PC-9 (cell line): ENCODE results near the gene RASAL3. TPM values are rescaled to one million over a fixed set of nuclear protein-coding genes. Genes with fewer than 3 reads are reported as not detected.

Source experiments
- BruUV-seq: library from RNA; stranded (reverse); fragments of 400-500 nt; replicated peaks from 2 replicates; lab custom pipeline; 2021; lab: Mats Ljungman, UMichigan
- CTCF ChIA-PET: fragments of 300-600 bp; sonication (Branson Sonifier 250); formaldehyde crosslinking; loops from one replicate; lab custom pipeline; 2022; ENCODE audit warnings: antibody characterized with exemption; lab: Charles Lee
- POLR2A ChIA-PET: fragments of 300-600 bp; sonication (Branson Sonifier 250); formaldehyde crosslinking; loops from one replicate; lab custom pipeline; 2022; ENCODE audit warnings: antibody characterized with exemption; ENCODE audit not compliant: unreplicated experiment; lab: Charles Lee
- DNase-seq, 2 experiments: peaks; one replicate each; pipeline versions ENCODE4 v3.0.0 to v3.0.0-alpha.2; 2015 to 2022; ENCODE audit warnings: mixed read lengths in 1 of 2
- H2AFZ ChIP-seq: fragments of 200-600 bp; sonication (generic); 2 replicates; pipeline ENCODE4 v1.8.1; 2017; ENCODE audit warnings: antibody characterized with exemption
- H3F3A ChIP-seq: fragments of 200-600 bp; sonication (generic); 2 replicates; pipeline ENCODE4 v1.8.1; 2017; ENCODE audit warnings: antibody characterized with exemption, mild to moderate bottlenecking, low read depth; ENCODE audit not compliant: insufficient read depth
- H3K27ac ChIP-seq: fragments of 200-600 bp; sonication (generic); 2 replicates; pipeline ENCODE4 v1.6.1; 2016; ENCODE audit warnings: mixed run types
- H3K27me3 ChIP-seq: fragments of 200-600 bp; sonication (generic); 2 replicates; pipeline ENCODE4 v1.6.1; 2016; ENCODE audit warnings: low read depth, mixed run types; ENCODE audit not compliant: insufficient read depth
- H3K36me3 ChIP-seq: fragments of 200-600 bp; sonication (generic); 2 replicates; pipeline ENCODE4 v1.6.1; 2016; ENCODE audit warnings: low read depth, mixed run types
- H3K4me1 ChIP-seq: fragments of 200-600 bp; sonication (generic); replicated peaks from 2 replicates; pipeline ENCODE4 v1.6.1; 2016; ENCODE audit warnings: mixed run types; ENCODE audit not compliant: insufficient read depth
- H3K4me2 ChIP-seq: fragments of 200-600 bp; sonication (generic); 2 replicates; pipeline ENCODE4 v1.6.1; 2017; ENCODE audit warnings: mixed run types
- H3K4me3 ChIP-seq: fragments of 200-600 bp; sonication (generic); 2 replicates; pipeline ENCODE4 v1.6.1; 2016; ENCODE audit warnings: mixed run types
- H3K79me2 ChIP-seq: fragments of 200-600 bp; sonication (generic); 2 replicates; pipeline ENCODE4 v1.6.1; 2017; ENCODE audit warnings: low read depth, mixed run types
- H3K9me2 ChIP-seq: fragments of 200-600 bp; sonication (generic); 2 replicates; pipeline ENCODE4 v1.8.1; 2017; ENCODE audit warnings: mild to moderate bottlenecking; ENCODE audit not compliant: insufficient read depth
- H3K9me3 ChIP-seq: fragments of 200-600 bp; sonication (generic); 2 replicates; pipeline ENCODE4 v1.8.1; 2016; ENCODE audit warnings: low read depth; ENCODE audit not compliant: insufficient read depth
- H4K20me1 ChIP-seq: fragments of 200-600 bp; sonication (generic); 2 replicates; pipeline ENCODE4 v1.8.1; 2017; ENCODE audit not compliant: insufficient read depth
- CTCF ChIP-seq: fragments of 200-600 bp; sonication (generic); conservative IDR thresholded peaks from 2 replicates; pipeline ENCODE4 v1.6.1; 2017; ENCODE audit warnings: mixed run types, antibody characterized with exemption, mild to moderate bottlenecking, moderate library complexity
- EZH2 ChIP-seq: fragments of 200-600 bp; sonication (generic); IDR thresholded peaks from 2 replicates; pipeline ENCODE4 v1.8.0; 2017; ENCODE audit warnings: antibody characterized with exemption, low read depth
- intact Hi-C: fragments of 100-400 bp; cut with micrococcal nuclease; formaldehyde crosslinking; loops from one replicate; pipeline ENCODE4 v1.10.0; 2022; ENCODE audit not compliant: unreplicated experiment
- total RNA-seq: library from RNA; stranded (reverse); gene quantifications from 2 replicates; pipeline ENCODE4 v1.2.3, GENCODE V29; 2021

The RASAL3 gene
- total RNA-seq, 1 experiment from 2014 or later: not detected

- Histone ChIP-seq H3K27ac (no peak overlapping the region), H3K36me3 (no peaks in the 10 kb centered on the region), H4K20me1 (peaks cover 13% of the 10 kb centered on the region), H2AFZ (peak overlapping the region; percentile 89; the same call in 1 of the 2 replicates), H3F3A (peaks cover 8% of the 10 kb centered on the region; the same call in 1 of the 2 replicates), H3K4me1 (peaks cover 12% of the 10 kb centered on the region), H3K27me3 (no peaks in the 10 kb centered on the region), H3K79me2 (peaks cover 35% of the 10 kb centered on the region), H3K4me3 (peak overlapping the region; percentile 95), H3K4me2 (peak overlapping the region; percentile 90), H3K9me2 (no peaks in the 10 kb centered on the region), H3K9me3 (no peaks in the 10 kb centered on the region)
- POLR2A ChIA-PET: interaction anchor here (0.5 kb wide), 1 partner anchor 214 kb away, joined by 3 read pairs; no protein-coding TSS in a partner anchor
- no peak for DNase-seq
- CTCF ChIA-PET: interaction anchor here (0.5 kb wide), 1 partner anchor 1099 kb away, joined by 3 read pairs; no protein-coding TSS in a partner anchor
- intact Hi-C loops: no loop called here
- no TSS peak for BruUV-seq
- TF ChIP-seq CTCF (no peak), EZH2 (no peak)
Observed at GRCh38 chr19:15433519-15434069, 30.8 kb downstream of the RASAL3 start.

- H3K36me3 ChIP-seq: no peaks in the 10 kb centered on the region
- TF ChIP-seq CTCF (no peak), EZH2 (no peak)
- H3F3A ChIP-seq: peaks cover 8% of the 10 kb centered on the region; the same call in 1 of the 2 replicates
- H3K4me2 ChIP-seq: peak overlapping the region; percentile 90
- H3K4me3 ChIP-seq: peak overlapping the region; percentile 95
- H3K9me2 ChIP-seq: no peaks in the 10 kb centered on the region
- intact Hi-C loops: no loop called here
- H3K4me1 ChIP-seq: peaks cover 12% of the 10 kb centered on the region
- no peaks in the 10 kb centered on the region for H3K9me3 ChIP-seq
- CTCF ChIA-PET: interaction anchor here (0.6 kb wide), 1 partner anchor 123 kb away, joined by 6 read pairs; no protein-coding TSS in a partner anchor
- no peaks in the 10 kb centered on the region for H3K27me3 ChIP-seq
- H3K79me2 ChIP-seq: peaks cover 39% of the 10 kb centered on the region
- peaks cover 18% of the 10 kb centered on the region for H4K20me1 ChIP-seq
- H2AFZ ChIP-seq: peak overlapping the region; percentile 89
- peak; percentile 74 to 91 for DNase-seq
- 0 out of 2 replicates have a peak overlapping the region, but pooled peaks have one; percentile 13 for H3K27ac ChIP-seq
- POLR2A ChIA-PET: interaction anchor here (0.5 kb wide), 1 partner anchor 214 kb away, joined by 3 read pairs; no protein-coding TSS in a partner anchor
- no TSS peak for BruUV-seq
Observed at GRCh38 chr19:15432629-15433518, 31.5 kb downstream of the RASAL3 start.

GRCh38 chr19:15432018-15432494, 32.3 kb downstream of the RASAL3 start:
- Histone ChIP-seq H3K9me2 (no peaks in the 10 kb centered on the region), H3K27me3 (no peaks in the 10 kb centered on the region), H3K4me3 (peak overlapping the region; percentile 84), H3K36me3 (no peaks in the 10 kb centered on the region), H3K79me2 (peaks cover 39% of the 10 kb centered on the region), H4K20me1 (peaks cover 18% of the 10 kb centered on the region), H3K9me3 (no peaks in the 10 kb centered on the region), H2AFZ (no peak overlapping the region), H3K4me1 (peaks cover 12% of the 10 kb centered on the region), H3F3A (peaks cover 8% of the 10 kb centered on the region; the same call in 1 of the 2 replicates), H3K4me2 (peak overlapping the region; percentile 96), H3K27ac (no peak overlapping the region)
- ChIA-PET CTCF (interaction anchor here (0.6 kb wide), 1 partner anchor 124 kb away, joined by 6 read pairs; no protein-coding TSS in a partner anchor), POLR2A (no interaction called here)
- TF ChIP-seq CTCF: no peak
- TF ChIP-seq EZH2: no peak
- DNase-seq: no peak
- intact Hi-C loops: no loop called here
- BruUV-seq: no TSS peak
